Thoracic aorta (tissue), 2 donors: ENCODE measurements around the gene MLLT6. TPM values are rescaled to one million over a fixed set of nuclear protein-coding genes. Genes with fewer than 3 reads are reported as not detected.

Experiments
- ATAC-seq: fragments of 150-250 bp; one replicate; pipeline ENCODE4 v1.8.0; 2017; ENCODE audit warnings: low read depth; ENCODE audit not compliant: insufficient number of reproducible peaks, low FRiP score
- DNase-seq: peaks from one replicate; pipeline ENCODE4 v3.0.0-alpha.2; 2020; ENCODE audit warnings: low spot score
- H3K27ac ChIP-seq, 2 donors: fragments of 200-600 bp; sonication (generic); 1 replicate in 1 of 2; 2 replicates in 1 of 2; pipeline ENCODE4 v1.5.1; 2016; ENCODE audit warnings: mild to moderate bottlenecking in 2 of 2, moderate library complexity in 2 of 2
- H3K27me3 ChIP-seq: fragments of 200-600 bp; sonication (generic); replicated peaks from 2 replicates; pipeline ENCODE4 v1.6.0; 2016; ENCODE audit warnings: mild to moderate bottlenecking; ENCODE audit not compliant: insufficient read depth
- H3K36me3 ChIP-seq: fragments of 200-600 bp; sonication (generic); one replicate; pipeline ENCODE4 v1.5.1; 2016
- H3K4me1 ChIP-seq, 2 donors: fragments of 200-600 bp; sonication (generic); 1 replicate in 1 of 2; 2 replicates in 1 of 2; pipeline versions ENCODE4 v1.5.1 to v1.6.0; 2016; ENCODE audit warnings: low read depth in 2 of 2, mild to moderate bottlenecking in 1 of 2; ENCODE audit not compliant: control insufficient read depth in 1 of 2
- H3K4me3 ChIP-seq: fragments of 200-600 bp; sonication (generic); 2 replicates; pipeline ENCODE4 v1.5.1; 2016; ENCODE audit warnings: mild to moderate bottlenecking
- H3K9me3 ChIP-seq: fragments of 200-600 bp; sonication (generic); 2 replicates; pipeline ENCODE4 v1.5.1; 2016
- total RNA-seq, 2 donors: library from RNA; depleted of rRNA; stranded (reverse); fragments of >200 nt; gene quantifications; one replicate each; pipeline versions ENCODE4 v1.1.0 to v1.2.3, GENCODE V29; 2016
- TF ChIP-seq, protein P1 (sequence below): fragments of 200-600 bp; sonication (generic); IDR thresholded peaks from one replicate; pipeline ENCODE4 v1.5.1; 2019; ENCODE audit warnings: antibody characterized with exemption

The MLLT6 gene
- total RNA-seq, 2 donors from 2014 or later, result 113 to 201 TPM

DNA sequence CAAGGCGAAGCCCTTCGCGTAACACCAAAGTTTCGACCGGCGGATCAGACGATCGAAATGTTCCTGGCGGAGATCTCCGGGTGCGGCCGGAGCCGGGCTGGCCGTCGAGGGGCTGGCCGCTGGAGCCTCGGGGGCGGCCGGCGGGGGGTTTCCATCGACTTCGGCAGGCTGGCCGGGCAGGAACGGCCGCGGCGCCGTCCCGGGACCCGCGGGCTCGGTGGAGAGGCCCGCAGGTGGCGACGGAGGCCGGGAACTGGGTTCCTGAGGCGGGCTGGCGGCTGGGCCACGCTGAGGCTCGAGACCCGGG is 31.4 kb upstream of the MLLT6 start:
- Histone ChIP-seq H3K9me3 (no peaks in the 10 kb centered on the region), H3K27ac (no peak overlapping the region), H3K4me3 (peak overlapping the region; percentile 82), H3K36me3 (no peaks in the 10 kb centered on the region), H3K4me1 (peaks cover 10 to 19% of the 10 kb centered on the region in 2 donors), H3K27me3 (peaks cover 8% of the 10 kb centered on the region)
- DNase-seq, result no peak
- no peak for ATAC-seq
- TF ChIP-seq, protein P1, sequence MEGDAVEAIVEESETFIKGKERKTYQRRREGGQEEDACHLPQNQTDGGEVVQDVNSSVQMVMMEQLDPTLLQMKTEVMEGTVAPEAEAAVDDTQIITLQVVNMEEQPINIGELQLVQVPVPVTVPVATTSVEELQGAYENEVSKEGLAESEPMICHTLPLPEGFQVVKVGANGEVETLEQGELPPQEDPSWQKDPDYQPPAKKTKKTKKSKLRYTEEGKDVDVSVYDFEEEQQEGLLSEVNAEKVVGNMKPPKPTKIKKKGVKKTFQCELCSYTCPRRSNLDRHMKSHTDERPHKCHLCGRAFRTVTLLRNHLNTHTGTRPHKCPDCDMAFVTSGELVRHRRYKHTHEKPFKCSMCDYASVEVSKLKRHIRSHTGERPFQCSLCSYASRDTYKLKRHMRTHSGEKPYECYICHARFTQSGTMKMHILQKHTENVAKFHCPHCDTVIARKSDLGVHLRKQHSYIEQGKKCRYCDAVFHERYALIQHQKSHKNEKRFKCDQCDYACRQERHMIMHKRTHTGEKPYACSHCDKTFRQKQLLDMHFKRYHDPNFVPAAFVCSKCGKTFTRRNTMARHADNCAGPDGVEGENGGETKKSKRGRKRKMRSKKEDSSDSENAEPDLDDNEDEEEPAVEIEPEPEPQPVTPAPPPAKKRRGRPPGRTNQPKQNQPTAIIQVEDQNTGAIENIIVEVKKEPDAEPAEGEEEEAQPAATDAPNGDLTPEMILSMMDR, result no peak

DNA sequence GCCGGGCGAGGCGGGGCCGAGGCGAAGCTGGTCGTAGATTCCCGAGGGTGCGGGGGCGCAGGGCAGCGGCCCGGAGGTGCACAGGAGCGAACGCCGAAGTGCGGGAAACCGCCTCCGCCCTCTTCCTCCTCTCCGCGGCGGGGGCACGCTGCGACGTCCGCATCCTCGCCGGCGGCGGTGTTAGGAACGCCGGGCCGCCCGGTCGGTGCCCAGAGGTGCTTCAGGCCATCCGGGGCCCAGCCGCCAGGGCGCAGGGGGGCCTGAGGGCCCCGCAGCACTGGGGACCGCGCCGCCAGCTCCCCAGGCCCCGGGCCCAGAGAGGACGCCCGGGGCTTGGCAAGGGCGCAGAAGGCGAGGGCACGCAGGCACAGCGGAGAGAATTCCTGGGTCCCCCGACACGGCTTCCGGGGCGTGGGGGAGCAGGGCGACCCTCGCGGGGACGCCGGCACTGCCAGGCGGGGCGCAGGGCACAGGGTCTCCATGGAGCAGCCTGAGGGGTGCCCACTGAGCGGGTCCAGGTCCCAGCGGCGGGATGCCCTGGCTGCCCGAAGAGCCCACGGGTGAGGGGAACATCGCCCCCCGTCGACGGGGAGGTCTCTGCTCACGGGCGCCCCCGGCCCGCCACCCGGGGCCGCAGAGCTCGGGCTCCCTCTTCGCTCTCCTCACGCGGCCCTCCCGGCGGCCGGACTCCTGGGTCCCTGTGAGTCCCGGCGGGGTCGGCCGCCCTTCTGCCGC is 30.9 kb upstream of the MLLT6 start:
- Histone ChIP-seq H3K27me3 (peaks cover 8% of the 10 kb centered on the region), H3K4me1 (peaks cover 10 to 19% of the 10 kb centered on the region in 2 donors), H3K27ac (no peak overlapping the region), H3K9me3 (no peaks in the 10 kb centered on the region), H3K36me3 (no peaks in the 10 kb centered on the region), H3K4me3 (peak overlapping the region; percentile 82)
- DNase-seq (no peak), ATAC-seq (no peak)
- TF ChIP-seq, protein P1, result no peak

DNA sequence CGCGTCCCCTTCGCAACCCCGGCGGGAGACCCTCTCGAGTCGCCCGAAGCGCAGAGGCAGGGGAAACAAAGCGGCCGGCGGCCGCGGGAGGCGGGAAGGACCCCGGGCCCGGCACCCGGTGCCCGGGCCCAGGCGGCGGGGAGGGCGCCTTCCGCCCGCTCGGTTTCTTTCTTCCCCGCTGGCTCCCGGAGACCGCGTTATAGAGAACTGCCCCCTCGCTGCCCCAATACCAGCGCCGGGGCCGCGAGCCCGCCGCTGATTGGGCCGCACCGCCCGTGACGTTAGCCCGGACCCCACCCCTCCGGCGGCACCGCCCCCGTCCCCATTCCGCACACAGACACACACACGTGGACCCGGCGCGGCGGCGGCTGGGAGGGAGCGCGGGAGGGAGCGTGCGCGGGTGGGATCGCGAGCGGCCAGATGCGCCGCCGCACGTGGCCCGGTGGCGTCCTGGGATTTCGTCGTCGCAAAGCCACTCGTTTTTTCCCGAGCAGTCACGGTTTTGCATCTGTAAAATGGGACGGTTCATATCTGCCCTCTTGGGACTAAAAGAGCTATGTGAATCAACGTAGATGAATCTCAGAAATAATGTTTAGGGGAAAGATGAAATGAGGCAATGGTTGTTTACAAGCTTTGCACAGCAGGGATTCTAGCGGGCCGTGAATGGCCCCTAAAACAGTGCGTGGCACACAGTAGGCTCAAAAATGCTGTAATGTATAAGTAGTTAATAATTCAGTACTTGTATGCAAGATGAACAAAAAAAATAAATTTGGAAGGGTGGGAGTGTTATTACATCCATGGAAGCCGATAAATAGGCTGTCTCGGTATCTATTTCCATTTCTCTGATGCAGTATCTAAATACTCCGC is 30.1 kb upstream of the MLLT6 start, which contains the start of gene EPOP:
TSS of gene EPOP (minus strand) at position 209 of the 867 bp plus-strand sequence. CDS start 462 bp downstream, outside the sequence.
- TF ChIP-seq, protein P1, result no peak
- peaks cover 10 to 19% of the 10 kb centered on the region in 2 donors for H3K4me1 ChIP-seq
- peak within 1 kb of the TSS; percentile 82 for H3K4me3 ChIP-seq
- no peaks in the 10 kb centered on the region for H3K9me3 ChIP-seq
- H3K27me3 ChIP-seq, result peaks cover 8% of the 10 kb centered on the region
- no peak within 1 kb of the TSS for H3K27ac ChIP-seq
- DNase-seq, result peak; percentile 65
- no peak for ATAC-seq
- no peaks in the 10 kb centered on the region for H3K36me3 ChIP-seq

DNA sequence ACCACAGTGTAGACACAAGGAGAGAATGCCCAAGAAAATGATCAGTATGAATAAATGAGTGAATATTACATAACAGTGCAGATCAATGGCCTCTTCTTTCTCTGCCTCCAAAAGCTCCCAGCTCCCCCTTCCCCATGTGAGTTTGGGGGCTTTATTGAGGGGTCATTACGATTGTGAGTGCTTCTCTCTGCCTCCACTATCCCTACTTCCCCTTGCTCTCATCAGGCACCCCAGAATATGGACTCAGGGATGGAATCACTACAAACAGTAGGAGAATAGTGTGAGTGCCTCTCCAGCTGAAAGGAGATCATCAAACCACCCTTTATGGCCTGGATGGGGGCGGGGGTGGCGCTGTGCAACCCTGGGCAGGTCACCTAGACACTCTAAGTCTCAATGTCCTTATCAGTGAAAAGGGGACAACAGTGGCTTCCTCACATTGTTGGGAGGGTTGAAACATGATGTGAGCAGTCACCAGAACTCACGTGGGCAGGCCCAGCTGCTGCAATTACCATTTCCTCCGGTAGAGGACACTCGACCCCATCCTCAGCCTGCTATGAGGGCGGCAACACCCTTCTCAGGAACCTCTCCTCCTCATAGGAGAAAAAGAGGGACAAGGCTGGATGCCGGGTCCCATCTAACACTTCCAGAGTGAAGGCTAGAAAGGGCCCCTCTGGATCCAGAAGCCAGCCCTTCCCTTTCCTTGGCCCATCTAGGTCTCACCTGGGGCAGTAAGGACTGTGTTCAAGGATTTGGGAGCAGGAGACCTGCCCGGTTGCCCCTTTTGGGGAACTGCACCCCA is 28.2 kb upstream of the MLLT6 start:
- peaks cover 10 to 19% of the 10 kb centered on the region in 2 donors for H3K4me1 ChIP-seq
- TF ChIP-seq, protein P1, result peak; percentile 87
- ATAC-seq, result peak; percentile 54
- peak; percentile 46 for DNase-seq
- no peak overlapping the region for H3K4me3 ChIP-seq
- H3K36me3 ChIP-seq, result no peaks in the 10 kb centered on the region
- peaks cover 8% of the 10 kb centered on the region for H3K27me3 ChIP-seq
- H3K27ac ChIP-seq, result no peak overlapping the region
- H3K9me3 ChIP-seq, result no peaks in the 10 kb centered on the region

DNA sequence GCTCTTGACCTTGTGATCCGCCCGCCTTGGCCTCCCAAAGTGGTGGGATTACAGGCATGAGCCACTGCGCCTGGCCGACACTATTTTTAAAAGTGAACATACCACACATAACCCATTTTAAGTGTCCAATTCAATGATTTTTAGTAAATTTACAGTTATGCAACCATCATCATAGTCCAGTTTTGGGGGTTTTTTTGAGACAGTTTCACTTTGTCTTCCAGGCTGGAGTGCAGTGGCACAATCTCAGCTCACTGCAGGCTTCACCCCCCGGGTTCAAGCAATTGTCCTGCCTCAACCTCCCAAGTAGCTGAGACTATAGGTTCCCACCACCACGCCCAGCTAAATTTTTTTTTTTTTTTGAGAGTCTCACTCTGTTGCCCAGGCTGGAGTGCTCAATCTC is 27.3 kb upstream of the MLLT6 start:
- H3K4me1 ChIP-seq, result peaks cover 10 to 19% of the 10 kb centered on the region in 2 donors
- DNase-seq (no peak), ATAC-seq (no peak)
- H3K4me3 ChIP-seq, result no peak overlapping the region
- H3K27me3 ChIP-seq, result peaks cover 8% of the 10 kb centered on the region
- no peaks in the 10 kb centered on the region for H3K9me3 ChIP-seq
- H3K36me3 ChIP-seq, result no peaks in the 10 kb centered on the region
- TF ChIP-seq, protein P1, result no peak
- H3K27ac ChIP-seq, result no peak overlapping the region
